GM23248 (cell line): ENCODE results near the gene TSPAN17. TPM values are rescaled to one million over a fixed set of nuclear protein-coding genes. Genes with fewer than 3 reads are reported as not detected.
A peak's percentile ranks its signal among the peaks of the same experiment; 100 is the strongest.

Experiments used
- DNase-seq: peaks from one replicate; pipeline ENCODE4 v3.0.0-alpha.2; 2015
- H2AFZ ChIP-seq: fragments of 200-600 bp; sonication (generic); 2 replicates; pipeline ENCODE4 v1.6.1; 2016; ENCODE audit warnings: antibody characterized with exemption
- H3F3A ChIP-seq: fragments of 200-600 bp; sonication (generic); 2 replicates; pipeline ENCODE4 v1.6.1; 2016; ENCODE audit warnings: mild to moderate bottlenecking, antibody characterized with exemption, mixed run types; ENCODE audit not compliant: insufficient read depth
- H3K27ac ChIP-seq: fragments of 200-600 bp; sonication (generic); 2 replicates; pipeline ENCODE4 v1.5.1; 2016; ENCODE audit warnings: mild to moderate bottlenecking
- H3K27me3 ChIP-seq: fragments of 200-600 bp; sonication (generic); replicated peaks from 2 replicates; pipeline ENCODE4 v1.6.1; 2016; ENCODE audit warnings: mild to moderate bottlenecking; ENCODE audit not compliant: insufficient read depth
- H3K36me3 ChIP-seq: fragments of 200-600 bp; sonication (generic); 2 replicates; pipeline ENCODE4 v1.6.1; 2016; ENCODE audit warnings: low read depth, mild to moderate bottlenecking
- H3K4me1 ChIP-seq: fragments of 200-600 bp; sonication (generic); 2 replicates; pipeline ENCODE4 v1.6.1; 2016; ENCODE audit warnings: mild to moderate bottlenecking; ENCODE audit not compliant: insufficient read depth
- H3K4me2 ChIP-seq: fragments of 200-600 bp; sonication (generic); one replicate; pipeline ENCODE4 v1.6.1; 2016; ENCODE audit warnings: mild to moderate bottlenecking; ENCODE audit not compliant: unreplicated experiment
- H3K4me3 ChIP-seq: fragments of 200-600 bp; sonication (generic); 2 replicates; pipeline ENCODE4 v1.5.1; 2016; ENCODE audit warnings: mild to moderate bottlenecking
- H3K79me2 ChIP-seq: fragments of 200-600 bp; sonication (generic); 2 replicates; pipeline ENCODE4 v1.6.1; 2016; ENCODE audit warnings: mild to moderate bottlenecking; ENCODE audit not compliant: insufficient read depth
- H3K9ac ChIP-seq: fragments of 200-600 bp; sonication (generic); 2 replicates; pipeline ENCODE4 v1.6.1; 2016; ENCODE audit warnings: mild to moderate bottlenecking
- H3K9me2 ChIP-seq: fragments of 200-600 bp; sonication (generic); 2 replicates; pipeline ENCODE4 v1.6.1; 2016; ENCODE audit warnings: mixed run types, mild to moderate bottlenecking, moderate library complexity; ENCODE audit not compliant: insufficient read depth
- H3K9me3 ChIP-seq: fragments of 200-600 bp; sonication (generic); one replicate; pipeline ENCODE4 v1.6.1; 2017; ENCODE audit warnings: low read depth
- H4K20me1 ChIP-seq: fragments of 200-600 bp; sonication (generic); 2 replicates; pipeline ENCODE4 v1.6.0; 2016; ENCODE audit not compliant: insufficient read depth
- EZH2 ChIP-seq: fragments of 200-600 bp; sonication (generic); IDR thresholded peaks from 2 replicates; pipeline ENCODE4 v1.6.1; 2018; ENCODE audit warnings: antibody characterized with exemption, mild to moderate bottlenecking; ENCODE audit not compliant: insufficient read depth, poor library complexity, severe bottlenecking
- EZH2phosphoT487 ChIP-seq: fragments of 200-600 bp; sonication (generic); IDR thresholded peaks from 2 replicates; pipeline ENCODE4 v1.6.1; 2018; ENCODE audit warnings: antibody characterized with exemption, moderate library complexity, mild to moderate bottlenecking, low read depth; ENCODE audit not compliant: insufficient read depth
- WGBS, 2 experiments: methylation state at CpG; one replicate each; pipeline ENCODE4 v1.1.6; 2015 to 2017; ENCODE audit warnings: low lambda C conversion rate in 2 of 2, low coverage in 1 of 2; ENCODE audit errors: missing lambda C conversion rate in 2 of 2; 5-methylcytosine and 5-hydroxymethylcytosine counted together
- in situ Hi-C: fragments of 300-500 bp; cut with MboI; formaldehyde crosslinking; loops from 2 replicates; pipeline ENCODE4 v1.15.0; 2020
- polyA plus RNA-seq: library from polyadenylated mRNA; unstranded; fragments of >200 nt; fragmentation: Nextera tagmentation; extraction: Ambion mirVana; gene quantifications from 2 replicates; pipeline ENCODE4 v1.2.1, GENCODE V29; 2016
- total RNA-seq: library from RNA; depleted of rRNA; stranded (reverse); fragments of >200 nt; shearing (Covaris generic); gene quantifications from 2 replicates; pipeline ENCODE4 v1.2.3, GENCODE V29; 2014

The TSPAN17 gene
- total and polyA plus RNA-seq, 2 experiments from 2014 or later = 29.9 to 41.2 TPM

GRCh38 chr5:176630681-176631222 is 16.5 kb upstream of the TSPAN17 start:
- no peaks in the 10 kb centered on the region for H4K20me1 ChIP-seq
- H3K4me1 ChIP-seq = no peaks in the 10 kb centered on the region
- no peaks in the 10 kb centered on the region for H3K79me2 ChIP-seq
- peak overlapping the region; percentile 50; the same call in 1 of the 2 replicates for H2AFZ ChIP-seq
- peaks cover 56% of the 10 kb centered on the region for H3K27me3 ChIP-seq
- H3K4me2 ChIP-seq = peak overlapping the region; percentile 72
- no peaks in the 10 kb centered on the region for H3K36me3 ChIP-seq
- peak overlapping the region; percentile 67 for H3K4me3 ChIP-seq
- H3K9me3 ChIP-seq = no peaks in the 10 kb centered on the region
- H3K27ac ChIP-seq = no peak overlapping the region
- no peak overlapping the region for H3K9ac ChIP-seq
- in situ Hi-C loops = no loop called here
- no peaks in the 10 kb centered on the region for H3K9me2 ChIP-seq
- WGBS, 2 experiments = 10 to 13% methylated on average over 20 of the region's 20 CpGs
- no peak for DNase-seq
- no peaks in the 10 kb centered on the region for H3F3A ChIP-seq
- TF ChIP-seq EZH2phosphoT487 (no peak), EZH2 (no peak)

- 64 to 68% methylated on average over 7 of the region's 7 CpGs for WGBS, 2 experiments
Measured at GRCh38 chr5:176631383-176632200, 15.7 kb upstream of the TSPAN17 start.

GRCh38 chr5:176632745-176633144 is 14.5 kb upstream of the TSPAN17 start:
- Histone ChIP-seq H3K27me3 (peaks cover 58% of the 10 kb centered on the region), H3K27ac (no peak overlapping the region), H3K9ac (no peak overlapping the region), H3K9me2 (no peaks in the 10 kb centered on the region), H3K4me2 (no peak overlapping the region), H3K36me3 (no peaks in the 10 kb centered on the region), H4K20me1 (no peaks in the 10 kb centered on the region), H3K4me1 (no peaks in the 10 kb centered on the region), H3F3A (no peaks in the 10 kb centered on the region), H3K79me2 (no peaks in the 10 kb centered on the region), H3K9me3 (no peaks in the 10 kb centered on the region), H2AFZ (no peak overlapping the region), H3K4me3 (no peak overlapping the region)
- 41 to 70% methylated on average over 2 of the region's 2 CpGs for WGBS, 2 experiments
- in situ Hi-C loops = no loop called here
- DNase-seq = no peak
- TF ChIP-seq EZH2phosphoT487 (no peak), EZH2 (no peak)

More at GRCh38 chr5:176631383-176632200, 15.7 kb upstream of the TSPAN17 start:
- H3K9me2 ChIP-seq = no peaks in the 10 kb centered on the region
- no peaks in the 10 kb centered on the region for H3K36me3 ChIP-seq
- no peaks in the 10 kb centered on the region for H3K4me1 ChIP-seq
- no peak overlapping the region for H3K9ac ChIP-seq
- no peak overlapping the region for H2AFZ ChIP-seq
- no peak overlapping the region for H3K4me2 ChIP-seq
- peaks cover 56% of the 10 kb centered on the region for H3K27me3 ChIP-seq
- no peaks in the 10 kb centered on the region for H3K9me3 ChIP-seq
- no peak overlapping the region for H3K4me3 ChIP-seq
- H3K79me2 ChIP-seq = no peaks in the 10 kb centered on the region
- TF ChIP-seq EZH2 (no peak), EZH2phosphoT487 (no peak)
- no peaks in the 10 kb centered on the region for H4K20me1 ChIP-seq
- H3K27ac ChIP-seq = no peak overlapping the region
- in situ Hi-C loops = no loop called here
- H3F3A ChIP-seq = no peaks in the 10 kb centered on the region
- no peak for DNase-seq

GRCh38 chr5:176633598-176633997 is 13.7 kb upstream of the TSPAN17 start:
- TF ChIP-seq EZH2phosphoT487 (no peak), EZH2 (no peak)
- no peaks in the 10 kb centered on the region for H3F3A ChIP-seq
- H3K4me1 ChIP-seq = no peaks in the 10 kb centered on the region
- H2AFZ ChIP-seq = no peak overlapping the region
- no peaks in the 10 kb centered on the region for H3K9me3 ChIP-seq
- no peak overlapping the region for H3K4me2 ChIP-seq
- no peak overlapping the region for H3K9ac ChIP-seq
- H3K9me2 ChIP-seq = no peaks in the 10 kb centered on the region
- 7 to 8% methylated on average over 6 of the region's 6 CpGs for WGBS, 2 experiments
- DNase-seq = no peak
- H3K27ac ChIP-seq = no peak overlapping the region
- in situ Hi-C loops = no loop called here
- H3K4me3 ChIP-seq = no peak overlapping the region
- H3K36me3 ChIP-seq = no peaks in the 10 kb centered on the region
- H4K20me1 ChIP-seq = no peaks in the 10 kb centered on the region
- peaks cover 65% of the 10 kb centered on the region for H3K27me3 ChIP-seq
- H3K79me2 ChIP-seq = no peaks in the 10 kb centered on the region
